ENCODE data around the gene GRB2. TPM values are rescaled to one million over a fixed set of nuclear protein-coding genes. Genes with fewer than 3 reads are reported as not detected.
"Not testable (repeated sequence)": the region's sequence is repeated elsewhere in the genome, so short reads cannot be mapped to it uniquely, and the experiment has no call there.

GRB2 gene
- total and polyA plus RNA-seq, 10 of the 15 experiments (the other 5 are each of a cell fraction or from before 2014, with no cell fraction given): 113 to 268 (median 158) TPM

DNA sequence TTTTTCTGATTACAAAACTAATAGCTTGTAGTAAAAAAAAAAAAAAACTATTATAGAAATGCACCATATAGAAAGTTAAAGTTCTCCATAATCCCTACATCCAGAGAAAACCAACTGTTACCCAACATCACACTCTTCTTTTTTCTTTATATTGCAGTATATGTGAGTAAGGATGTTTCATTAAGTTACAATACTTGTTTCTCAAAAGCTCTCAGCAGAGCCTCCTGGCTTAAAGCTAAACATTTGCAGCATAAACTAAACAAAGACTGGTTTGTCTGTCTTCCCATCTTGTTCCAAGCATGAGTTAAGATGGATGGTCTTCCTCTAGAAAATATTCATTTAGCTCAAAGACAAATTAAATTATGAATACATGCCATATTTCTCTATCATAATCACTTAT lies 25.2 kb downstream of the GRB2 start (continued):
- TF ChIP-seq, protein P1, sequence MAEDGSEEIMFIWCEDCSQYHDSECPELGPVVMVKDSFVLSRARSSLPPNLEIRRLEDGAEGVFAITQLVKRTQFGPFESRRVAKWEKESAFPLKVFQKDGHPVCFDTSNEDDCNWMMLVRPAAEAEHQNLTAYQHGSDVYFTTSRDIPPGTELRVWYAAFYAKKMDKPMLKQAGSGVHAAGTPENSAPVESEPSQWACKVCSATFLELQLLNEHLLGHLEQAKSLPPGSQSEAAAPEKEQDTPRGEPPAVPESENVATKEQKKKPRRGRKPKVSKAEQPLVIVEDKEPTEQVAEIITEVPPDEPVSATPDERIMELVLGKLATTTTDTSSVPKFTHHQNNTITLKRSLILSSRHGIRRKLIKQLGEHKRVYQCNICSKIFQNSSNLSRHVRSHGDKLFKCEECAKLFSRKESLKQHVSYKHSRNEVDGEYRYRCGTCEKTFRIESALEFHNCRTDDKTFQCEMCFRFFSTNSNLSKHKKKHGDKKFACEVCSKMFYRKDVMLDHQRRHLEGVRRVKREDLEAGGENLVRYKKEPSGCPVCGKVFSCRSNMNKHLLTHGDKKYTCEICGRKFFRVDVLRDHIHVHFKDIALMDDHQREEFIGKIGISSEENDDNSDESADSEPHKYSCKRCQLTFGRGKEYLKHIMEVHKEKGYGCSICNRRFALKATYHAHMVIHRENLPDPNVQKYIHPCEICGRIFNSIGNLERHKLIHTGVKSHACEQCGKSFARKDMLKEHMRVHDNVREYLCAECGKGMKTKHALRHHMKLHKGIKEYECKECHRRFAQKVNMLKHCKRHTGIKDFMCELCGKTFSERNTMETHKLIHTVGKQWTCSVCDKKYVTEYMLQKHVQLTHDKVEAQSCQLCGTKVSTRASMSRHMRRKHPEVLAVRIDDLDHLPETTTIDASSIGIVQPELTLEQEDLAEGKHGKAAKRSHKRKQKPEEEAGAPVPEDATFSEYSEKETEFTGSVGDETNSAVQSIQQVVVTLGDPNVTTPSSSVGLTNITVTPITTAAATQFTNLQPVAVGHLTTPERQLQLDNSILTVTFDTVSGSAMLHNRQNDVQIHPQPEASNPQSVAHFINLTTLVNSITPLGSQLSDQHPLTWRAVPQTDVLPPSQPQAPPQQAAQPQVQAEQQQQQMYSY (CRISPR knock-in tag; IDR thresholded peaks at IDR 0.05): no peak
- no peak for TF ChIP-seq ATF7 (IDR thresholded peaks at IDR 0.05; ENCODE audit: low read depth)
- TF ChIP-seq, protein P2, sequence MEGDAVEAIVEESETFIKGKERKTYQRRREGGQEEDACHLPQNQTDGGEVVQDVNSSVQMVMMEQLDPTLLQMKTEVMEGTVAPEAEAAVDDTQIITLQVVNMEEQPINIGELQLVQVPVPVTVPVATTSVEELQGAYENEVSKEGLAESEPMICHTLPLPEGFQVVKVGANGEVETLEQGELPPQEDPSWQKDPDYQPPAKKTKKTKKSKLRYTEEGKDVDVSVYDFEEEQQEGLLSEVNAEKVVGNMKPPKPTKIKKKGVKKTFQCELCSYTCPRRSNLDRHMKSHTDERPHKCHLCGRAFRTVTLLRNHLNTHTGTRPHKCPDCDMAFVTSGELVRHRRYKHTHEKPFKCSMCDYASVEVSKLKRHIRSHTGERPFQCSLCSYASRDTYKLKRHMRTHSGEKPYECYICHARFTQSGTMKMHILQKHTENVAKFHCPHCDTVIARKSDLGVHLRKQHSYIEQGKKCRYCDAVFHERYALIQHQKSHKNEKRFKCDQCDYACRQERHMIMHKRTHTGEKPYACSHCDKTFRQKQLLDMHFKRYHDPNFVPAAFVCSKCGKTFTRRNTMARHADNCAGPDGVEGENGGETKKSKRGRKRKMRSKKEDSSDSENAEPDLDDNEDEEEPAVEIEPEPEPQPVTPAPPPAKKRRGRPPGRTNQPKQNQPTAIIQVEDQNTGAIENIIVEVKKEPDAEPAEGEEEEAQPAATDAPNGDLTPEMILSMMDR (IDR thresholded peaks at IDR 0.05 in 2 of 3, conservative IDR thresholded peaks at IDR 0.05 in 1 of 3; ENCODE audit: control insufficient read depth in 2 of 3, extremely low read depth in 1 of 3, insufficient read depth in 1 of 3, low read depth in 3 of 3, low read length in 3 of 3): no peak
- no peak for TF ChIP-seq SRF (IDR thresholded peaks at IDR 0.05; ENCODE audit: low read depth in 2 of 2, low read length in 2 of 2)
- no peak for TF ChIP-seq EED (IDR thresholded peaks at IDR 0.05; ENCODE audit: low read depth)
- TF ChIP-seq POLR2AphosphoS5 (IDR thresholded peaks at IDR 0.05; ENCODE audit: low read length): no peak

DNA sequence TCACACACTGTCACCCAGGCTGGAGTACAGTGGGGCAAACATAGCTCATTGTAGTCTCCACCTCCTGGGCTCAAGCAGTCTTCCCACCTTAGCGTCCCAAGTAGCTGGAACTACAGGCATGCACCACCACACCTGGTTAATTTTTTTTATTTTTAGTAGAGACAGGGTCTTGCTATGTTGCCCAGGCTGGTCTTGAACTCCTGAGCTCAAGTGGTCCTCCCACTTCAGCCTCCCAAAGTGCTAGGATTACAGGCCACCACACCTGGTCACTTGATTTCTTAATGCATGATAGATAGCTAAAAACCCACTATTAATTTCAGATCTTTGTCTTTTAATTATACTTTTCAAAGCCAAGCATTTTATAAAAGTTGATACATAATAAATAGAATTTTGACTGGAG lies 26.1 kb downstream of the GRB2 start:
- DNase-seq (ENCODE audit: low read depth, low spot score); H3K9me3 ChIP-seq (replicated peaks; ENCODE audit: control insufficient read depth, insufficient read depth, low read length); FAIRE-seq; H3K9ac ChIP-seq (ENCODE audit: control insufficient read depth, insufficient read depth, low read length); H3K4me3 ChIP-seq; H3K4me1 ChIP-seq (ENCODE audit: control insufficient read depth, insufficient read depth, low read length); H4K20me1 ChIP-seq (ENCODE audit: control insufficient read depth, insufficient read depth); intact Hi-C loops (cut with micrococcal nuclease; ENCODE audit: unreplicated experiment); BruUV-seq (replicated peaks); H3K27ac ChIP-seq (ENCODE audit: control insufficient read depth, insufficient read depth); H3K27me3 ChIP-seq (replicated peaks in 1 of 2; ENCODE audit: control insufficient read depth in 2 of 2, insufficient read depth in 2 of 2, low read length in 1 of 2); in situ Hi-C loops (cut with MboI); H2AFZ ChIP-seq (ENCODE audit: control insufficient read depth, low read depth, low read length): not testable (repeated sequence)
- peaks cover 10 to 22% of the 10 kb centered on the region in 2 experiments for H3K36me3 ChIP-seq (ENCODE audit: control insufficient read depth in 2 of 2, insufficient read depth in 2 of 2, low read length in 1 of 2)
- peak; percentile 28; the same call in 1 of the 3 replicates for ATAC-seq
- 0% methylated on average over 1 of the region's 1 CpG for WGBS (ENCODE audit: insufficient coverage, insufficient replicate concordance, low lambda C conversion rate, missing lambda C conversion rate)
- ChIA-PET RAD21 (ENCODE audit: unreplicated experiment) (interaction anchor here (0.7 to 3.8 kb wide), 17 partner anchors 9 to 186 kb away, joined by 3 to 18 read pairs (median 5); partner anchors contain the start of genes GRB2 and SLC25A19), SMC1A (ENCODE audit: uncharacterized antibody, unreplicated experiment) (interaction anchor here (0.9 to 6.8 kb wide), 19 partner anchors 11 to 150 kb away, joined by 3 to 101 read pairs (median 5); partner anchors contain the start of genes MIF4GD and SLC25A19), CTCF (interaction anchor here (0.8 to 3.9 kb wide), 21 partner anchors 9 to 265 kb away, joined by 3 to 30 read pairs (median 6); partner anchors contain the start of genes GRB2, MIF4GD and SLC25A19), POLR2A (interaction anchor here (0.7 to 5.1 kb wide), 17 partner anchors 9 to 401 kb away, joined by 3 to 40 read pairs (median 5); partner anchors contain the start of gene SLC25A19)
- peaks cover 90% of the 10 kb centered on the region for H3K79me2 ChIP-seq (ENCODE audit: control insufficient read depth, insufficient read depth, low read length)
- H3K4me2 ChIP-seq (ENCODE audit: control insufficient read depth, insufficient read depth): peak overlapping the region; percentile 57; the same call in 1 of the 2 replicates

Data from GM12878 (cell line).